Ammon's horn (tissue), 1 donor: Measurements from ENCODE around the gene UTS2.
A peak's percentile ranks its signal among the peaks of the same experiment; 100 is the strongest.

Experiments used
- DNase-seq: peaks from one replicate; pipeline ENCODE4 v3.0.0-alpha.2; 2016; ENCODE audit warnings: low spot score

Gene UTS2

GRCh38 chr1:7852804-7853683, at the start of gene UTS2:
TSS of gene UTS2 (minus strand) at chr1:7853065. CDS start at chr1:7853003, 62 bp downstream.
- DNase-seq: no peak

- peak; percentile 6 for DNase-seq
These were observed 46.9 kb upstream of the UTS2 start for GRCh38 chr1:7899741-7900140.

- DNase-seq: no peak
These were observed 46.1 kb upstream of the UTS2 start for GRCh38 chr1:7898962-7899361.

GRCh38 chr1:7896994-7897393, 44.1 kb upstream of the UTS2 start:
- no peak for DNase-seq

- DNase-seq: peak; percentile 17
These were observed 40.8 kb upstream of the UTS2 start for GRCh38 chr1:7893529-7894180.

GRCh38 chr1:7891804-7892203, 38.9 kb upstream of the UTS2 start:
- no peak for DNase-seq

GRCh38 chr1:7890853-7891252, 38.0 kb upstream of the UTS2 start:
- DNase-seq: no peak

GRCh38 chr1:7888248-7889081, 35.6 kb upstream of the UTS2 start:
- DNase-seq: no peak

GRCh38 chr1:7886405-7886745, 33.5 kb upstream of the UTS2 start:
- DNase-seq: peak; percentile 14

GRCh38 chr1:7885513-7886404, 32.9 kb upstream of the UTS2 start:
- DNase-seq: no peak

- DNase-seq: no peak
These were observed 31.9 kb upstream of the UTS2 start for GRCh38 chr1:7884757-7885156.

GRCh38 chr1:7879228-7879627, 26.4 kb upstream of the UTS2 start:
- no peak for DNase-seq

- no peak for DNase-seq
These were observed 25.2 kb upstream of the UTS2 start for GRCh38 chr1:7878027-7878426.

GRCh38 chr1:7873801-7874795, 21.2 kb upstream of the UTS2 start:
- no peak for DNase-seq

GRCh38 chr1:7871136-7871535, 18.3 kb upstream of the UTS2 start:
- DNase-seq: no peak

- no peak for DNase-seq
These were observed 16.5 kb upstream of the UTS2 start for GRCh38 chr1:7869136-7869920.

GRCh38 chr1:7868070-7868780, 15.4 kb upstream of the UTS2 start:
- no peak for DNase-seq

- DNase-seq: no peak
These were observed 13.1 kb upstream of the UTS2 start for GRCh38 chr1:7865978-7866377.
